GM20000 (cell line): ENCODE results near the gene SHISA4.
"Not testable (repeated sequence)": the region's sequence is repeated elsewhere in the genome, so short reads cannot be mapped to it uniquely, and the experiment has no call there.

Source experiments
- DNase-seq: peaks from one replicate; pipeline ENCODE4 v3.0.0; 2012; ENCODE audit warnings: low spot score
- CTCF ChIP-seq: IDR thresholded peaks from 2 replicates; pipeline ENCODE4 v1.5.1; 2012; ENCODE audit warnings: mild to moderate bottlenecking, control low read depth; ENCODE audit errors: extremely low read depth, missing control alignments

SHISA4 gene

GRCh38 chr1:201895913-201896807 is 7.5 kb downstream of the SHISA4 start:
- TF ChIP-seq CTCF = peak; percentile 72
- peak; percentile 89 for DNase-seq

- no peak for DNase-seq
- no peak for TF ChIP-seq CTCF
Measured at GRCh38 chr1:201896951-201897391, 8.3 kb downstream of the SHISA4 start.

GRCh38 chr1:201898240-201898894 is 9.7 kb downstream of the SHISA4 start:
- no peak for DNase-seq
- no peak for TF ChIP-seq CTCF

DNA sequence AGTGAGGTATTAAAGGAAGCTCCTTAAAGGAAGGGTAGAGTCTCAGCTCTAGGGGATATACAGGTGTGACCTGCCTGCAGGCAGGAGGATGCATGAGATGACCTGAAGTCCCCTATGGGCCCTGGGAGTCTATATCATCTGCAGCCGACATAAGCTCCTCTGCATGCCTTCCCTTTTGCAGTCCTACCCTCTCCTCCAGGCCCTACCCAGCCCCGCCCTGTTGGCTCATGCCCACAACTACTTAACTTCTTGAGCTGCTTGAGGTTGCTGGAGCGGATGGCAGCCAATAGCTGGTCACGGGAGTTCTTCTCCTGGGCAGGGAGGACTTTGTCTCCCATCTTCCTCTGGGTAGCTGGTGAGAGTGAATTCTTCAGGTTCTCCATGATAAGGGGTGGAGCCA is 10.3 kb downstream of the SHISA4 start:
- DNase-seq = no peak
- no peak for TF ChIP-seq CTCF

DNA sequence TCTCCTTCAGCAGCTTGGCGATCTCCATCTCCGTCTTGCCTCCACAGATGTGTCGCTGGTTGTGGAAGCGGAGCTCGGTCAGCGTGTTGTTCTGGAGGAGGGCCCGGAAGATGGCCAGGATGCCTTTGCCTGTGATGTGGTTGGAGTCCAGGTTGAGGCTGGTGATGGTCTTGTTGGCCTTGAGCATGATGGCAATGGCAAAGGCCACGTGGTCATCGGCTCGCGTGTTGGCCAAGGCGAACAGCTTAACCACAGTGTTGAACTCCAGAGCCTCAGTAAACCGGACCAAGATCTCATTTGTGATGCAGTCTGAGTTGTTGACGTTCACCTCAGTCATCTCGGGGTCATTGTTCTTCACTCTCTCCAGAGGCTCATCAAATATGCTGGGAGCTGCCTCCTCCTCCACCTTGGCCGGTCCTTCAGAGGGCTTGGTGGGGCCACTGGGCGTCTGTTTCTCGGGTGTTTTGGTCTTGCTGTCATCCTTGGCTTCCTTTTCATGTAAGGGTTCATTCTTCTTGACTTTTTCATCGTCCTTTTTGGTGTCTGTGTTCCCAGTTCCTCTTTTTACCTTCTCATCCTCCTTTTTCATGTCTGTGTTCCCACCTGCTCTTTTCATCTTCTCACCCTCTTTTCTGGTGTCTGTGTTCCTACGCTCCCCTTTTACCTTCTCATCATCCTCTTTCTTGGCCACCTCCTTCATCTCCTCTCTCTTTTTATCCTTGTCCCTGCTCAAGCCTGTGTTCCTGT is 11.2 kb downstream of the SHISA4 start:
- no peak for DNase-seq
- TF ChIP-seq CTCF = no peak

DNA sequence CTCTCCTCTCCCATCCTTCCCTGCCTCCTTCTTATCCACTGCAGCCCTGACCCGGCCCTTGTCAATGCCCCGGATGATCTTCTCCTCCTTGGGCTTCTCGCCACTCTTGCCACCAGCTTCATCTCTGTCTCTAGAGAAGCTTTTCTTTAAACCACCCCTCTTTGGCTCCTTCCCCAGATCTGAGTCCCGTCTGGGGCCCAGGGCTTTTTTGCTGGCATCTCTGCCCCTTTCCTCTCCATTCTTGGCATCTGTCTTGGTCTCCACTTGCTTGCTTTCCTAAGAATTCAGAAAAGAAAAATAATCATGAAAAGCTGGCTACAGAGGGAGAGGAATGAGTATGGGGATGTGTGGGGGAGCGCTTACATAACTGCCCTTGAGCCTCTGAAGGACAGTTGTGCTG is 11.8 kb downstream of the SHISA4 start:
- no peak for TF ChIP-seq CTCF
- DNase-seq = no peak

DNA sequence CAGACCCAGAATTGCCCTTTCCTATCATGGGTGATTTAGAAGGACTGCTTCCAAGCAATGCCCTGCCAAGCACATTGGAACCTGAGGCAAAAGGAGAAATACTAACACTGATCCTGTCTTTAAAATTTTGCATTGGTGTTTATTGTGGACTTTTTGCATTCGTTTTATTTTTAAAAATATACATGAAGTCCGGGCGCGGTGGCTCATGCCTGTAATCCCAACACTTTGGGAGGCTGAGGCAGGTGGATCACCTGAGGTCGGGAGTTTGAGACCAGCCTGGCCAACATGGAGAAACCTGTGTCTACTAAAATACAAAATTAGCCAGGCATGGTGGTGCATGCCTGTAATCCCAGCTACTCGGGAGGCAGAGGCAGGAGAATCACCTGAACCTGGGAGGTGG is 12.3 kb downstream of the SHISA4 start:
- not testable (repeated sequence) for DNase-seq
